Measurements from ENCODE around the gene SURF6.

- TF ChIP-seq TARDBP (IDR thresholded peaks at IDR 0.05) (no peak), SUZ12 (IDR thresholded peaks at IDR 0.05) (no peak), SP1 (IDR thresholded peaks at IDR 0.05) (no peak), FOXK2 (IDR thresholded peaks at IDR 0.05) (no peak), FOXM1 (IDR thresholded peaks at IDR 0.05; ENCODE audit: borderline replicate concordance) (no peak), NFRKB (IDR thresholded peaks at IDR 0.05) (no peak), FOXA1 (IDR thresholded peaks at IDR 0.05) (no peak)
Observed at GRCh38 chr9:133345596-133345995, 9.6 kb upstream of the SURF6 start.

Data from HEK293T (cell line).